OCI-LY1 (cell line): Measurements from ENCODE around the gene MYMK.

Source experiments
- EZH2 ChIP-seq: fragments of 200-600 bp; sonication (generic), shearing (Covaris generic); IDR thresholded peaks from 2 replicates; pipeline ENCODE4 v1.8.0; 2017; ENCODE audit warnings: borderline replicate concordance, mixed run types, mild to moderate bottlenecking, antibody characterized with exemption, low read length, moderate library complexity, mixed read lengths
- TF ChIP-seq, protein P1 (sequence below): fragments of 200-600 bp; sonication (generic), shearing (Covaris generic); IDR thresholded peaks from 2 replicates; pipeline ENCODE4 v1.5.1; 2017; ENCODE audit warnings: mild to moderate bottlenecking, antibody characterized with exemption, low read length, moderate library complexity, mixed read lengths

DNA sequence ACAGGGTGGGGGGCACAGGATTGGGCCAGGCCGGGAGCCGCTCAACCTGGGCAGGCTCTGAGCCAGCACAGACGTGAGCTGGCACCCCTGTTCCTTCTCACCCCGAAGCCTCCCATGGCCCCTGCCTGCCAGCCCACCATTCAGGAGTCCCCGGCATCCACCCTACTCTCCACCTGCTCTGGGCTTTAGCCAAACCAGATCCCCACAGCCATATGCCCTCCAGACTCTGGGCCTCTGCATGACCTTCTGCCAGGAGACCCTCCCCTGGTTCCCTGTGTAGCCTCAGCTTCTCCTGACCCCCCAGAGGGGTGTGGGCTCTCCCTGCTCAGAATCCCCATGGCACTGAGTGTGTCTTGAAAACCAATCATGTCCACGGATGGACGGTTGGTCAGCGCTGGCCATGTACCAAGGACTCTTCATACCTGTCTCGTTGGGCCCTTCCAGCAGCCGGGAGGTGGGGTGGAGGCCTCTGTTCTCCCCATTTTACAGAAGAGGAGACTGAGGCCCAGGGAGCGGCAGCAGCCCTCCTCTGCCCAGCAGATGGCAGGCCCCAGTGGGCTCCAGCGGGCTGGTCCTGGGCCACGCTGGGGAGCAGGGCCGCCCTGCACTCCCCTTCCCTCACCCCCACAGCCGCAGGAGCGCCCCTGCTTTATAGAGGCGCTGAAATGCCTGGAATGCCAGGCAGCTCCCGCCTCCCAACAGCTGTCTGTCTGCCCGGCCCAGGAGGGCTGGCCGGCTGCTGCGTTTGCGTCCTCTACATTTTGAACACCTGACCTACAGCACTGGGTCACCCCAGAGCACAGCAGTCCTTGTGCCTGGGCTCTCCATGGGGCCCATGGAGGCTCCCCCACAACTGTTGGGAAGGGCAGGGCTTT, 3.5 kb upstream of the MYMK start:
- TF ChIP-seq, protein P1, sequence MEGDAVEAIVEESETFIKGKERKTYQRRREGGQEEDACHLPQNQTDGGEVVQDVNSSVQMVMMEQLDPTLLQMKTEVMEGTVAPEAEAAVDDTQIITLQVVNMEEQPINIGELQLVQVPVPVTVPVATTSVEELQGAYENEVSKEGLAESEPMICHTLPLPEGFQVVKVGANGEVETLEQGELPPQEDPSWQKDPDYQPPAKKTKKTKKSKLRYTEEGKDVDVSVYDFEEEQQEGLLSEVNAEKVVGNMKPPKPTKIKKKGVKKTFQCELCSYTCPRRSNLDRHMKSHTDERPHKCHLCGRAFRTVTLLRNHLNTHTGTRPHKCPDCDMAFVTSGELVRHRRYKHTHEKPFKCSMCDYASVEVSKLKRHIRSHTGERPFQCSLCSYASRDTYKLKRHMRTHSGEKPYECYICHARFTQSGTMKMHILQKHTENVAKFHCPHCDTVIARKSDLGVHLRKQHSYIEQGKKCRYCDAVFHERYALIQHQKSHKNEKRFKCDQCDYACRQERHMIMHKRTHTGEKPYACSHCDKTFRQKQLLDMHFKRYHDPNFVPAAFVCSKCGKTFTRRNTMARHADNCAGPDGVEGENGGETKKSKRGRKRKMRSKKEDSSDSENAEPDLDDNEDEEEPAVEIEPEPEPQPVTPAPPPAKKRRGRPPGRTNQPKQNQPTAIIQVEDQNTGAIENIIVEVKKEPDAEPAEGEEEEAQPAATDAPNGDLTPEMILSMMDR = no peak
- TF ChIP-seq EZH2 = no peak
